HL-60/S4 treated with phorbol 12-myristate 13-acetate at 8.2 ng/mL for 4 days and 3 days (cell line): ENCODE results near the gene SCAMP5.

Source experiments
- in situ Hi-C: fragments of 300-500 bp; cut with MboI; formaldehyde crosslinking; loops from 2 replicates; pipeline ENCODE4 v1.15.0; 2022; ENCODE audit warnings: low sequenced_read_pairs

Gene SCAMP5

GRCh38 chr15:75019916-75020315, 24.6 kb downstream of the SCAMP5 start:
- in situ Hi-C loops: no loop called here

DNA sequence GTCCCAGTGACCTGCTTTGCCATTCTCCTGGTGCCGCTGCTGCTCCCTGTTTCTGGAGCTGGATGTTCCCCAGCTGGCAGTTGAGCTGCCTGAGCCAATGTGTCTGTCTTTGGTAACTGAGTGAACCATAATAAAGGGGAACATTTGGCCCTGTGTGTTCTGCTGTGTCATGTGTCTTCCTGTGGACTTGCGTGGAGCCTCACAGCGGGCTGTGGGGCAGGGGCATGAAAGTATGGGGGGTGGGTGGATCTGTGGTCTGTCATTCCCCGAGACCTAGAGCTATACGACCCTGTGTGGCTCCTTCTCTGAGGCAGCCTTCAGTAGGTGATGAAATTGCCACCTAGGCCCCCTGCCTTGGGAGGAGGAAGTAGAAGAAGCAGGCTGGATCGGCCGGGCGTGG, 26.0 kb downstream of the SCAMP5 start:
- in situ Hi-C loops: no loop called here

DNA sequence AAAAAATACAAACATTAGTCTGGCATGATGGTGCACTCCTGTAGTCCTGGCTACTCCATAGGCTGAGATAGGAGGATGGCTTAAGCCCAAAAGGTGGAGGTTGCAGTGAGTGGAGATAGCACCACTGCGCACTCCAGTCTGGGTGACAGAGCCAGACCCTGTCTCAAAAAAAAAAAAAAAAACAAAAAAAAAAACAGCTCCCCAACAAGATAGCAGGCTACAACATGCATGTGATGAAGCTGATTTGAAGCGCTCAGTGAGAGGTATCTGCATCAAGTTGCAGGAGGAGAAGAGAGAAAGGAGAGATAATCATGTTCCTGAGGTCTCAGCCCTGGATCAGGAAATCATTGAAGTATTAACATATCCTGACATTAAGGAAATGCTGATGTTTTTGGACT, 27.4 kb downstream of the SCAMP5 start:
- in situ Hi-C loops: no loop called here

- in situ Hi-C loops: no loop called here
These were observed 28.0 kb downstream of the SCAMP5 start, which contains the start of gene PPCDC for GRCh38 chr15:75023181-75023871. Gene PPCDC, plus strand, starts transcription at chr15:75023590. Its CDS starts 4,729 bp downstream, at chr15:75028319.

GRCh38 chr15:75023872-75024636, 28.7 kb downstream of the SCAMP5 start:
- in situ Hi-C loops: no loop called here

GRCh38 chr15:75025107-75025506, 29.7 kb downstream of the SCAMP5 start:
- in situ Hi-C loops: loop anchor here (5.0 kb wide), 1 partner anchor 177 kb away; the partner anchor contains the start of gene C15orf39

DNA sequence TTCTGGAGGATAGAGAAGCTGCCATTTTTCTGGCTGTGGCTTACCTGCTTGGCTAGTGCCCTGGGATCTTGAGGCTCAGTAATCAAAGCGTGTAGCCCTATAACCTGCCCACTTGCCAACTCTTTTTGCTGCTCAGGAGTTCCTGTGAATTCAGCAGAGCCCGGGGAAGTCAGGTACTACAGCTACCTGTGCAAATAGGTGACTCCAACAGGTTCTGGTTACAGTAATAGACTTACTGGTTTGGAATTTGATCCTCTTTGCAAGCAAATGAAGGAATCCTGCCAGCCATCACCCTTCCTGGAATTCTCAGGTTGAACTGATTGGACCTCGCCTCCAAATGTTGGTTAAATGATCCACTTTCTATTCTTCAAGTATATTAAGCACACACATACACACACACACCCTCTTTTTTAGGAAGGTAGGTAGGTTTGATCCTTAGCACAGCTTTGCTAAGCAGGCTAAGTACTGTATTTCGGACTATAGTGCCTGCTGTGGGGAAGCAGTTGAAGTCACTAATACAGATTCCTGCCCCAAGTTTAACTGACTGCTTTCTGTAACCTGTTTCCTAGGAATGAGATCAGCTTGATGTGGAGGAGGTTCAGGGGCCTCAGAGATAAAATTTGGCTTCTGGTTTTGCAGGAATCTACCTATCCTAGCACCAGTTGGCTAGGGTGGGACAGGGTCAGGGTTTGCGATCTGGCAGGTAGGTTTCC, 30.3 kb downstream of the SCAMP5 start:
- in situ Hi-C loops: loop anchor here (5.0 kb wide), 1 partner anchor 177 kb away; the partner anchor contains the start of gene C15orf39

DNA sequence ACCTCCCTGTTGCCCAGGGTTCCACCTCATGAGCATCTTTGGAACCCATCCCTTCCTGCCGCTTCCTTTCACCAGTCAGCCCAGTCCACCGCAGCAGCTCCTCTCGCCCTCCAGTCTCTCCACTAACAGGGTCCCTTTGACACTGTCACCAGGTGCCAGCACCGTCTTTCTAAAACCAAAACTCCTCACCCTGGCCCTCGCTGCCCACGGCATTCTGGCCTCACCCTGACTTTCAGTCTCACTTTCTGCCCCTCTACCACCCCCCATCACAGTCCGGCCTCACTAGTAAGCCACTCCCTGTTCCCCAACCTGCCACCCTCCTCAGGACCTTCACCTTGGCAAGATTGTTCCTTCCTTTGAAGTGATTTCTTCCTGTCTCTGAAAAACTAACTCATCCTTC, 32.2 kb downstream of the SCAMP5 start:
- in situ Hi-C loops: loop anchor here (5.0 kb wide), 1 partner anchor 175 kb away; the partner anchor contains the start of gene C15orf39

DNA sequence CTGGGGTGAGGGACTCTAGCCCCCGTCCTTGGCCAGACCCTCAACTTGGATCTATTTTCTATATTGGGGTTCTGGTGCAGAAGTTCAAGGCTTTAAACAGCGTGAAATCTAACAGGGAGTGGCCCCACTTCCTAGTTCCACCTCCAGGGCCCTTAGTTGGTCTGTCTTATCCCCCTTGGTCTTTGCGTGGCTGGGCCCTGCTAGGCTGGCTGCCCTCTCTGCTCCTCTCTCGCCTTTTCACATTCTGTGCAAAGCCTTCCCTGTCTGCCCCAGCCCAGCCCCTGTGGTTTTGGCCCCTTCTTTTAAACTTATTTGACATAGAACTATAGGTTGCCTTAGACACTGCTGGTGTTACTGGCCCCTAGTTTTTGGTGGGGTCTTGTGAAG, 33.6 kb downstream of the SCAMP5 start:
- in situ Hi-C loops: loop anchor here (5.0 kb wide), 1 partner anchor 173 kb away; the partner anchor contains the start of gene C15orf39

DNA sequence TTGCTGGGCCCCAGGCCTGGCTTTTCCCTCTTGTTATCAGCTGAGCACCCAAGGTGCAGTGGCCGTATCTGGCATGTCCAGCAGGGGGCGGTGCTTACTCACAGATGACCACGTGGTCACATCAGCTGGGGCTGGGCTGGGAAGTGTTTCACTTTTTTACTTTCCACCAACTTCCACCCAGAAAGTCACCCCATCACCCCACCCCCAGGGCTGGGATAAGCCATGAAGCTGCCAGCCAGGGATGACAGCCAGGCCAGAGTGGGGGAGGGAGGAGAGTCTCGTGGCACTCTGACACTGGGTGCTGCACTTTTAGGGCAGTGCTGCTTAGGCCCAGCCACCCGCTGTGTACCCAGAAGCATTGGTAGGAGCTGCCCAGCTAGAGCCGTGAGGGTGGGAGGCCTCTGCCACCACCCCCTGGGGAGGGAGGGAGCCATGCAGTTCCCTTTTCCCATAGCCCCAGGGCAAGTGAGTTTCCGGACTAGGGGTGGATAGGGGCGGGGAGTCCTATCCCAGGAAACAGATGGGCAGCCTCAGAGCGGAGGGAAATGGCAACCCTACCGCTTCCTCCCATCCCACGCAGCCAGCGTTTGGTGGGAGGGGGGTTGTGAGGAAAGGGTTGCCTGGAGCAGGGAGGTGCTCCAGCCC, 34.1 kb downstream of the SCAMP5 start:
- in situ Hi-C loops: loop anchor here (5.0 kb wide), 1 partner anchor 173 kb away; the partner anchor contains the start of gene C15orf39

- in situ Hi-C loops: no loop called here
These were observed 34.7 kb downstream of the SCAMP5 start for GRCh38 chr15:75030023-75030413.

- in situ Hi-C loops: no loop called here
These were observed 35.1 kb downstream of the SCAMP5 start for GRCh38 chr15:75030424-75030823.

DNA sequence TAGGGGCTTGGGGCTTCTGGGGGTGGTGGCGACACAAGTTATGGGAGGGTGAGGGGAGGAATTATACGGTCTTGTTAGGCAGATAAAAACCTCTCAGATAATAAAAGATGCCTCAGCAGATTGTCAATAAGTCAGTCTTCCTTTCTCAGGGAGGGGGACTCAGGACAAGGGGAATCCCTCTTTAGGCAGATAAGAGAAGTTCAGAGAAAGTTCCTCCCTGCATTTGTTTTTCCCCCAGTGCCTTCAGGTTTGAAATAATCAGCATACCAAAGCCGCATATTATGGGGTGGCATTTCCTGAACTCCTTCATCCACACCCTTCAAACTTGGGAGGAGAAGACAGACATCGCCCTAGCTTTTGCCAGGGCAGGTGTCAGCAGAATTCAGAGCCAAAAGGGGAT, 36.5 kb downstream of the SCAMP5 start:
- in situ Hi-C loops: no loop called here

DNA sequence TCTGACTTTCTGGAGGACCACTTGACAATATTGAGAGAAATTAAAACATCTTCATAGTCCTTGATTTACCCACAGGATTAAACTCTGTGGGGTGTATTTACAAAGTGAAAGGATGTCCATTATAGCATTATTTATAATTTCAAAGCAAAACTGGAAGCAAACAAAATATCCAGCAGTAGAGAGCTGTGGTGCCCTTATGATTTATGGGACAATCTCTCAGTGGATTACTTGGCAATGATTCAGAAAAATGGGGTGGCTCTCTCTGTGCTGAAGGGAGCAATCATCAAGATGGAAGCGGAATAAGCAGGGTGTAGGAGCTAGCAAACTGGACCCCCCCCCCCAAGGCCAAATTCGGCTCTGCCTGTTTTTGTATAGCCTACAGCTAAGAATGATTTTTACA, 37.0 kb downstream of the SCAMP5 start:
- in situ Hi-C loops: no loop called here

GRCh38 chr15:75033809-75034208, 38.4 kb downstream of the SCAMP5 start:
- in situ Hi-C loops: no loop called here

GRCh38 chr15:75034615-75035014, 39.3 kb downstream of the SCAMP5 start:
- in situ Hi-C loops: no loop called here

DNA sequence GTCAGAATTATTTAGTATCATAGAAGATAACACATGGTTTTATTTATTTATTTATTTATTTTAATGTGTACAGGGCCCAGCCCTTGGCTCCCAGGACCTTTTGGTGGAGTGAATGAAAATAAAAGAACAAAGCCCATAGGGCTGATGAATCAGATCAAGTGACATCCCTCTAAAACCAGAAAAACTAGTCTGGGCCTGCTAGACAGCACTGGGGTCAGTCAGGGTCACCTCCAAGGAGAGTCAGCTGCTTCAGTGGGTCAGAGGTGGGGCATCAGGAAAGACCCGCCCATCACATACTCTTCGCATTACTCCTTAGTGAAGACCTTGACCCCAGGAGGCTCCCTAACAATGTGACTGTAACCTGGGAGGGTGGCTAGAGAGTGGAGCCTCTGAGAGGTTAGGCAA, 40.9 kb downstream of the SCAMP5 start:
- in situ Hi-C loops: no loop called here

DNA sequence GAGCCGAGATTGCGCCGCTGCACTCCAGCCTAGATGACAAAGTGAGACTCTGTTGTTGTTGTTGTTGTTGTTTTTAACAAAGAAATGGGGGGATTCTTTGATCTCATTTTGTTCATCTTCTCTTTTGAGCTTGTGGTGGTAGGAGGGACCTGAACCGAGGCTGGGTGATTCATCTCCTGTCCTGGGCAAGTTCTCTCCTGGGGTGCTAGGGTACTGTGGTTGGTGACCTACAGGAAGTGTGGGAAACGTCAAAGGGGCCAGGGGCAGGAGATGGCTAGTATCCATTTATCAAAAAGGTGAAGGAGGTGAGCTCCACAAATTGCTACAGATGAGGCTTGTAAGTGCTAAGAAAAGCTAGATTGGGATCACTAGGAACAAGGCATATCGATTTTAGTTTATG, 42.3 kb downstream of the SCAMP5 start:
- in situ Hi-C loops: no loop called here

DNA sequence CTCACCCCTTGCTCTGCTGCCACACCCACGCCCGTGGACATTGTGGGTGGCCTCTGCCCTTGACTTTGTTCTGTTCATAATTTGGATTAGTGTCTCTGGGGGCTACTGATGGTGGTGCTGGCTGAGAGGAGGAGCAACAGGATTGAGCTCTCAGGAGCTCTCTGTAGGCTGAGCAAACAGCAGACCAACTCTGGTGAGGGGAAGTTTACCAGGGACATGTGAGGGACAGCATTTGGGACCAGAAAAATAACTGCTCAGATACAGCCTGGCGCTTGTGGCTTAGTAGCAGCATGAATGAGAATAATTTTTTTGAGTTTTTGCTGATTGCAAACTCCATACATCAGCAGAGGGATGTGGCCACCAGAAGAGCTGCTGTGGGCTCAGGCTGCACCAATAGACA, 42.9 kb downstream of the SCAMP5 start:
- in situ Hi-C loops: no loop called here

GRCh38 chr15:75042730-75043508, 47.6 kb downstream of the SCAMP5 start:
- in situ Hi-C loops: no loop called here
